HEK293 (cell line): ENCODE measurements around the gene MRTFA.

ENCODE experiments used
- CTCF ChIA-PET: fragments of 350-600 bp; formaldehyde crosslinking; extraction: SDS; loops from one replicate; lab custom pipeline; 2021; ENCODE audit warnings: antibody characterized with exemption; lab: Yijun Ruan, JAX
- POLR2A ChIA-PET: fragments of 300-600 bp; formaldehyde crosslinking; extraction: SDS; loops from one replicate; lab custom pipeline; 2020; ENCODE audit warnings: antibody characterized with exemption, inconsistent platforms; lab: Yijun Ruan, JAX
- H3K27ac ChIP-seq: fragments of 200-500 bp; sonication (Bioruptor generic); 2 replicates; pipeline ENCODE4 v1.5.1; 2014; ENCODE audit warnings: low read depth, low read length, control low read depth, inconsistent platforms; ENCODE audit errors: extremely low read depth
- H3K36me3 ChIP-seq, 2 experiments: fragments of 200-500 bp in 1 of 2; sonication (Bioruptor generic) in 1 of 2; 1 replicate in 1 of 2; 2 replicates in 1 of 2; pipeline ENCODE4 v1.5.1; 2014 to 2017; ENCODE audit warnings: inconsistent platforms in 2 of 2, low read length in 2 of 2; ENCODE audit not compliant: control insufficient read depth in 2 of 2, insufficient read depth in 1 of 2
- H3K4me1 ChIP-seq: fragments of 200-500 bp; sonication (Bioruptor generic); 2 replicates; pipeline ENCODE4 v1.5.1; 2014; ENCODE audit warnings: mild to moderate bottlenecking, low read length, inconsistent platforms; ENCODE audit not compliant: control insufficient read depth, insufficient read depth
- H3K4me3 ChIP-seq: 2 replicates; pipeline ENCODE4 v1.5.1; 2011; ENCODE audit warnings: low read depth, mild to moderate bottlenecking, control low read depth, low read length, moderate library complexity
- H3K9me3 ChIP-seq: fragments of 200-500 bp; sonication (Bioruptor generic); 2 replicates; pipeline ENCODE4 v1.5.1; 2014; ENCODE audit warnings: low read depth, low read length, inconsistent platforms; ENCODE audit not compliant: control insufficient read depth, insufficient read depth
- GLIS2 ChIP-seq: fragments of 450-650 bp; formaldehyde crosslinking; IDR thresholded peaks from 2 replicates; pipeline ENCODE4 v1.5.1; 2016; ENCODE audit warnings: missing biosample characterization, missing genetic modification characterization
- HOXA7 ChIP-seq: sonication (generic); formaldehyde crosslinking; IDR thresholded peaks from 2 replicates; pipeline ENCODE4 v1.8.1; 2022; ENCODE audit warnings: missing genetic modification reagents, borderline replicate concordance
- SP2 ChIP-seq: fragments of 450-650 bp; formaldehyde crosslinking; IDR thresholded peaks from 2 replicates; pipeline ENCODE4 v1.5.1; 2016; ENCODE audit warnings: missing biosample characterization, missing genetic modification characterization
- YY1 ChIP-seq: fragments of 450-650 bp; formaldehyde crosslinking; IDR thresholded peaks from 2 replicates; pipeline ENCODE4 v1.5.1; 2018; ENCODE audit warnings: missing biosample characterization, missing genetic modification characterization
- ZNF155 ChIP-seq: fragments of 450-650 bp; formaldehyde crosslinking; IDR thresholded peaks from 2 replicates; pipeline ENCODE4 v1.5.1; 2016; ENCODE audit warnings: missing biosample characterization, missing genetic modification characterization
- ZNF23 ChIP-seq: fragments of 450-650 bp; formaldehyde crosslinking; IDR thresholded peaks from 2 replicates; pipeline ENCODE4 v1.5.1; 2016; ENCODE audit warnings: missing biosample characterization, missing genetic modification characterization, borderline replicate concordance
- ZNF248 ChIP-seq: fragments of 450-650 bp; formaldehyde crosslinking; IDR thresholded peaks from 2 replicates; pipeline ENCODE4 v1.5.1; 2017; ENCODE audit warnings: missing biosample characterization, missing genetic modification characterization
- ZNF266 ChIP-seq: fragments of 450-650 bp; formaldehyde crosslinking; IDR thresholded peaks from 2 replicates; pipeline ENCODE4 v1.5.1; 2016; ENCODE audit warnings: missing biosample characterization, missing genetic modification characterization, low read depth
- ZNF585B ChIP-seq: fragments of 450-650 bp; formaldehyde crosslinking; IDR thresholded peaks from 2 replicates; pipeline ENCODE4 v1.5.1; 2016; ENCODE audit warnings: missing biosample characterization, missing genetic modification characterization
- ZNF654 ChIP-seq: fragments of 450-650 bp; formaldehyde crosslinking; IDR thresholded peaks from 2 replicates; pipeline ENCODE4 v1.5.1; 2016; ENCODE audit warnings: low read depth, missing biosample characterization, missing genetic modification characterization
- TF ChIP-seq, protein P1 (sequence below): fragments of 450-650 bp; formaldehyde crosslinking; IDR thresholded peaks from 2 replicates; pipeline ENCODE4 v1.5.1; 2016; ENCODE audit warnings: missing biosample characterization, missing genetic modification characterization
- TF ChIP-seq, protein P2 (sequence below): fragments of 450-650 bp; formaldehyde crosslinking; IDR thresholded peaks from 2 replicates; pipeline ENCODE4 v1.5.1; 2016; ENCODE audit warnings: missing biosample characterization, missing genetic modification characterization
- TF ChIP-seq, protein P3 (sequence below): fragments of 450-650 bp; formaldehyde crosslinking; IDR thresholded peaks from 2 replicates; pipeline ENCODE4 v1.5.1; 2016; ENCODE audit warnings: missing biosample characterization, missing genetic modification characterization
- TF ChIP-seq, protein P4 (sequence below): fragments of 450-650 bp; IDR thresholded peaks from 2 replicates; pipeline ENCODE4 v1.5.1; 2018; ENCODE audit warnings: missing biosample characterization, missing genetic modification characterization
- TF ChIP-seq, protein P5 (sequence below): fragments of 450-650 bp; formaldehyde crosslinking; IDR thresholded peaks from 2 replicates; pipeline ENCODE4 v1.5.1; 2016; ENCODE audit warnings: missing biosample characterization, missing genetic modification characterization

Gene MRTFA

DNA sequence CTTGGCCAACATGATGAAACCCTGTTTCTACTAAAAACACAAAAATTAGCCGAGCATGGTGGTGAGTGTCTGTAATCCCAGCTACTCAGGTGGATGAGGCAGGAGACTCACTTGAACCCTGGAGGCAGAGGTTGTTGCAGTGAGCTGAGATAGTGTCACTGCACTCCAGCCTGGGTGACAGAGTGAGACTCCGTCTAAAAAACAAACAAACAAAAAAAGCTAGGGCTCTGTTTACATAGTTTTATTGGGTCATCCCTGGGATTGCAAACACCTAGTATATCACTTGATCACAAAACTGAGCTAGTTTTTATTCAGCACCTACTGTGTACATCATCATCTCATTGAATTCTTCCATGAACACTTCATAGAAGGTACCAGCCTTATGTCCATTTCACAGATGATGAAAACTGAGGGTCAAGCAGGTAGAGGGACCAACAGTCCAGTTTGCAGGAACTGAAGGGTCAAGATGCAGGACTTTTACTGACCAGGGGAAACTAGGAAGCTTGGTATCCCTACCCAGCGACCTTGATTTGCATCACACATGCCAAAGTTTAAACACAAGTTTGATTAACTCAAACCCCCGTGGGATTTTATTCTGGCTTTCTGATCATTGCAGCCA is 9.2 kb upstream of the MRTFA start:
- TF ChIP-seq YY1 (tag by site-specific recombination), result 0 out of 2 replicates have a peak, but pooled peaks have one; percentile 8
- no peak for TF ChIP-seq ZNF155
- no peak for TF ChIP-seq SP2 (tag by site-specific recombination)
- TF ChIP-seq, protein P1, sequence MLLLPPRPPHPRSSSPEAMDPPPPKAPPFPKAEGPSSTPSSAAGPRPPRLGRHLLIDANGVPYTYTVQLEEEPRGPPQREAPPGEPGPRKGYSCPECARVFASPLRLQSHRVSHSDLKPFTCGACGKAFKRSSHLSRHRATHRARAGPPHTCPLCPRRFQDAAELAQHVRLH (tag by site-specific recombination), result peak; percentile 48; the same call in 1 of the 2 replicates
- no peak for TF ChIP-seq ZNF266 (tag by site-specific recombination)
- Histone ChIP-seq H3K9me3 (no peaks in the 10 kb centered on the region), H3K36me3 (no peaks in the 10 kb centered on the region), H3K27ac (no peak overlapping the region), H3K4me3 (no peak overlapping the region), H3K4me1 (peaks cover 3% of the 10 kb centered on the region; the same call in 1 of the 2 replicates)
- ChIA-PET CTCF (interaction anchor here (0.6 to 13.4 kb wide), 54 partner anchors 8 to 268 kb away, joined by 3 to 278 read pairs (median 5); partner anchors contain the start of gene MRTFA), POLR2A (interaction anchor here (1.0 to 1.4 kb wide), 2 partner anchors 9 to 211 kb away, joined by 3 to 9 read pairs; partner anchors contain the start of genes MRTFA, ST13 and XPNPEP3)

DNA sequence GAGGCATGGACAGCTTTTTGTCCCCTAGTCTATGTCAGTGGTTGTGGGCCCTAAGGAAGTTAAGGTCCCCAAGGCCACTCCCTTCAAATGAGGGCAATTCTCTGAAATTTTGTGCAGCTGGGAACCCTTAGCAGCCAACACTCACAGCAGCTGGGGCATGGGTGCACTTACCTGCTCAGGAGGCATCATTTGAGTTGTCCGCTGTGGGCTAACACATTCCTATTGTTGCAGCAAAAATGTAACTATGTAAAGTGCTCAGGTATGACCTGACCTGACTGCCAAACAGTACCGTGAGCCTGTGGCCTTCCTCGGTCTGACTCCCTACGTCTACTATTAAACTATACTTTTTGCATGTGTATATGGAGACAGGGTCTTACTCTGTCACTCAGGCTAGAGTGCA is 5.8 kb upstream of the MRTFA start:
- POLR2A ChIA-PET, result interaction anchor here (1.4 kb wide), 1 partner anchor 109 kb away, joined by 3 read pairs; no protein-coding TSS in a partner anchor
- Histone ChIP-seq H3K4me1 (peaks cover 3% of the 10 kb centered on the region; the same call in 1 of the 2 replicates), H3K36me3 (no peaks in the 10 kb centered on the region), H3K27ac (peak overlapping the region; percentile 28; the same call in 1 of the 2 replicates), H3K4me3 (no peak overlapping the region), H3K9me3 (no peaks in the 10 kb centered on the region)
- CTCF ChIA-PET, result interaction anchor here (0.6 to 13.4 kb wide), 6 partner anchors 9 to 206 kb away, joined by 3 to 278 read pairs (median 4); no protein-coding TSS in a partner anchor
- TF ChIP-seq YY1 (tag by site-specific recombination) (no peak), GLIS2 (tag by site-specific recombination) (no peak), ZNF248 (tag by site-specific recombination) (no peak), ZNF585B (tag by site-specific recombination) (no peak), ZNF23 (tag by site-specific recombination) (no peak), HOXA7 (CRISPR knock-in tag) (no peak), ZNF654 (tag by site-specific recombination) (no peak)
- TF ChIP-seq, protein P2, sequence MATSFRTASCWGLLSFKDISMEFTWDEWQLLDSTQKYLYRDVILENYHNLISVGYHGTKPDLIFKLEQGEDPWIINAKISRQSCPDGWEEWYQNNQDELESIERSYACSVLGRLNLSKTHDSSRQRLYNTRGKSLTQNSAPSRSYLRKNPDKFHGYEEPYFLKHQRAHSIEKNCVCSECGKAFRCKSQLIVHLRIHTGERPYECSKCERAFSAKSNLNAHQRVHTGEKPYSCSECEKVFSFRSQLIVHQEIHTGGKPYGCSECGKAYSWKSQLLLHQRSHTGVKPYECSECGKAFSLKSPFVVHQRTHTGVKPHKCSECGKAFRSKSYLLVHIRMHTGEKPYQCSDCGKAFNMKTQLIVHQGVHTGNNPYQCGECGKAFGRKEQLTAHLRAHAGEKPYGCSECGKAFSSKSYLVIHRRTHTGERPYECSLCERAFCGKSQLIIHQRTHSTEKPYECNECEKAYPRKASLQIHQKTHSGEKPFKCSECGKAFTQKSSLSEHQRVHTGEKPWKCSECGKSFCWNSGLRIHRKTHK (tag by site-specific recombination), result no peak
- TF ChIP-seq, protein P3, sequence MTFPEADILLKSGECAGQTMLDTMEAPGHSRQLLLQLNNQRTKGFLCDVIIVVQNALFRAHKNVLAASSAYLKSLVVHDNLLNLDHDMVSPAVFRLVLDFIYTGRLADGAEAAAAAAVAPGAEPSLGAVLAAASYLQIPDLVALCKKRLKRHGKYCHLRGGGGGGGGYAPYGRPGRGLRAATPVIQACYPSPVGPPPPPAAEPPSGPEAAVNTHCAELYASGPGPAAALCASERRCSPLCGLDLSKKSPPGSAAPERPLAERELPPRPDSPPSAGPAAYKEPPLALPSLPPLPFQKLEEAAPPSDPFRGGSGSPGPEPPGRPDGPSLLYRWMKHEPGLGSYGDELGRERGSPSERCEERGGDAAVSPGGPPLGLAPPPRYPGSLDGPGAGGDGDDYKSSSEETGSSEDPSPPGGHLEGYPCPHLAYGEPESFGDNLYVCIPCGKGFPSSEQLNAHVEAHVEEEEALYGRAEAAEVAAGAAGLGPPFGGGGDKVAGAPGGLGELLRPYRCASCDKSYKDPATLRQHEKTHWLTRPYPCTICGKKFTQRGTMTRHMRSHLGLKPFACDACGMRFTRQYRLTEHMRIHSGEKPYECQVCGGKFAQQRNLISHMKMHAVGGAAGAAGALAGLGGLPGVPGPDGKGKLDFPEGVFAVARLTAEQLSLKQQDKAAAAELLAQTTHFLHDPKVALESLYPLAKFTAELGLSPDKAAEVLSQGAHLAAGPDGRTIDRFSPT (tag by site-specific recombination), result no peak
- TF ChIP-seq, protein P4, sequence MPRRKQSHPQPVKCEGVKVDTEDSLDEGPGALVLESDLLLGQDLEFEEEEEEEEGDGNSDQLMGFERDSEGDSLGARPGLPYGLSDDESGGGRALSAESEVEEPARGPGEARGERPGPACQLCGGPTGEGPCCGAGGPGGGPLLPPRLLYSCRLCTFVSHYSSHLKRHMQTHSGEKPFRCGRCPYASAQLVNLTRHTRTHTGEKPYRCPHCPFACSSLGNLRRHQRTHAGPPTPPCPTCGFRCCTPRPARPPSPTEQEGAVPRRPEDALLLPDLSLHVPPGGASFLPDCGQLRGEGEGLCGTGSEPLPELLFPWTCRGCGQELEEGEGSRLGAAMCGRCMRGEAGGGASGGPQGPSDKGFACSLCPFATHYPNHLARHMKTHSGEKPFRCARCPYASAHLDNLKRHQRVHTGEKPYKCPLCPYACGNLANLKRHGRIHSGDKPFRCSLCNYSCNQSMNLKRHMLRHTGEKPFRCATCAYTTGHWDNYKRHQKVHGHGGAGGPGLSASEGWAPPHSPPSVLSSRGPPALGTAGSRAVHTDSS (tag by site-specific recombination), result no peak
- TF ChIP-seq, protein P5, sequence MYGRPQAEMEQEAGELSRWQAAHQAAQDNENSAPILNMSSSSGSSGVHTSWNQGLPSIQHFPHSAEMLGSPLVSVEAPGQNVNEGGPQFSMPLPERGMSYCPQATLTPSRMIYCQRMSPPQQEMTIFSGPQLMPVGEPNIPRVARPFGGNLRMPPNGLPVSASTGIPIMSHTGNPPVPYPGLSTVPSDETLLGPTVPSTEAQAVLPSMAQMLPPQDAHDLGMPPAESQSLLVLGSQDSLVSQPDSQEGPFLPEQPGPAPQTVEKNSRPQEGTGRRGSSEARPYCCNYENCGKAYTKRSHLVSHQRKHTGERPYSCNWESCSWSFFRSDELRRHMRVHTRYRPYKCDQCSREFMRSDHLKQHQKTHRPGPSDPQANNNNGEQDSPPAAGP, result no peak
